GM19397 (cell line): ENCODE measurements around the gene IMPG2.

Source experiments
- ATAC-seq: cut with Tn5 transposase; IDR thresholded peaks from one replicate; pipeline ENCODE4 v1.9.1; 2021; ENCODE audit warnings: mild to moderate bottlenecking, moderate library complexity; ENCODE audit not compliant: unreplicated experiment

Gene IMPG2

GRCh38 chr3:101189176-101189575 is 131.2 kb downstream of the IMPG2 start:
- ATAC-seq = no peak

- no peak for ATAC-seq
These were observed 135.0 kb downstream of the IMPG2 start for GRCh38 chr3:101185341-101185740.

- no peak for ATAC-seq
These were observed 136.3 kb downstream of the IMPG2 start for GRCh38 chr3:101184111-101184510.

GRCh38 chr3:101183151-101183550 is 137.2 kb downstream of the IMPG2 start:
- no peak for ATAC-seq

GRCh38 chr3:101182734-101183133 is 137.6 kb downstream of the IMPG2 start:
- no peak for ATAC-seq

- no peak for ATAC-seq
These were observed 138.6 kb downstream of the IMPG2 start for GRCh38 chr3:101181801-101182200.

GRCh38 chr3:101179637-101180036 is 140.7 kb downstream of the IMPG2 start:
- no peak for ATAC-seq

GRCh38 chr3:101177577-101177976 is 142.8 kb downstream of the IMPG2 start:
- ATAC-seq = no peak
